ENCODE results near the gene RFTN1. TPM values are rescaled to one million over a fixed set of nuclear protein-coding genes. Genes with fewer than 3 reads are reported as not detected.

RFTN1 gene
- total RNA-seq, 3 donors from 2014 or later (not counting 1 experiment from before 2014, with no cell fraction given) = 112 to 135 (median 115) TPM

DNA sequence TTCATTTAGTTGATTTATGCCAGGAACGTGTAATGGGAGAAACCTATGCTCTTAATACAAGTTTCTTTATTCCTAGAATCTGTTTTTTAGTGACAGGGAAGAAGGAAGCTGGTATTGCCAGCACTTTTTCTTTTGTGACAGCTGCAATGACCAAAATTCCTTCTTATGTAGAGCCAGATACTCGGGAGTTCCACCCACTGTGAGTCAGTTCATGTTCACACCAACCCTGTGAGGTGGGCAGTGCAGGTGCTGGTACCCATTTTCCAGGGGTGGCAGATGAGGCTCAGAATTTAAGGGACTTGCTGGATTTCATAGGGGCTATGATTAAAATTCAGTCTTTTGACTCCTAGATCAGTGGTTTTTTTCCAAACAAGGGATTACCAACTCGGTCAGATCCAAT, 213.8 kb downstream of the RFTN1 start:
- Mint-ChIP-seq H3K9me3 (no peaks in the 10 kb centered on the region), H3K4me3 (peak overlapping the region; percentile 96), H3K27ac (peak overlapping the region; percentile 95 to 98), H3K27me3 (ENCODE audit: low read depth in 2 of 2) (no peaks in the 10 kb centered on the region), H3K4me1 (peaks cover 65 to 85% of the 10 kb centered on the region in 2 donors), H3K36me3 (peaks cover 28% of the 10 kb centered on the region)
- no peaks in the 10 kb centered on the region for H3K27me3 ChIP-seq (ENCODE audit: control insufficient read depth, insufficient read depth, low read length)
- H3K4me1 ChIP-seq (ENCODE audit: control insufficient read depth, insufficient read depth, low read length) = peaks cover 40% of the 10 kb centered on the region
- H3K27ac ChIP-seq (ENCODE audit: low read length) = peak overlapping the region; percentile 83
- peaks cover 44% of the 10 kb centered on the region for H3K36me3 ChIP-seq (ENCODE audit: control insufficient read depth, insufficient read depth, low read length)
- intact Hi-C loops (cut with micrococcal nuclease) = loop anchor here (2.0 to 10.0 kb wide), 6 partner anchors 13 to 855 kb away; no protein-coding TSS in a partner anchor
- ATAC-seq (no peak), DNase-seq (peak in 1 of 2 donors; percentile 32)
- WGBS (ENCODE audit: insufficient coverage) = 21% methylated on average over 1 of the region's 3 CpGs
- H3K4me3 ChIP-seq (ENCODE audit: low read length) = no peak overlapping the region
- no peaks in the 10 kb centered on the region for H3K9me3 ChIP-seq (ENCODE audit: control insufficient read depth, insufficient read depth, low read length)
- TF ChIP-seq, protein P1, sequence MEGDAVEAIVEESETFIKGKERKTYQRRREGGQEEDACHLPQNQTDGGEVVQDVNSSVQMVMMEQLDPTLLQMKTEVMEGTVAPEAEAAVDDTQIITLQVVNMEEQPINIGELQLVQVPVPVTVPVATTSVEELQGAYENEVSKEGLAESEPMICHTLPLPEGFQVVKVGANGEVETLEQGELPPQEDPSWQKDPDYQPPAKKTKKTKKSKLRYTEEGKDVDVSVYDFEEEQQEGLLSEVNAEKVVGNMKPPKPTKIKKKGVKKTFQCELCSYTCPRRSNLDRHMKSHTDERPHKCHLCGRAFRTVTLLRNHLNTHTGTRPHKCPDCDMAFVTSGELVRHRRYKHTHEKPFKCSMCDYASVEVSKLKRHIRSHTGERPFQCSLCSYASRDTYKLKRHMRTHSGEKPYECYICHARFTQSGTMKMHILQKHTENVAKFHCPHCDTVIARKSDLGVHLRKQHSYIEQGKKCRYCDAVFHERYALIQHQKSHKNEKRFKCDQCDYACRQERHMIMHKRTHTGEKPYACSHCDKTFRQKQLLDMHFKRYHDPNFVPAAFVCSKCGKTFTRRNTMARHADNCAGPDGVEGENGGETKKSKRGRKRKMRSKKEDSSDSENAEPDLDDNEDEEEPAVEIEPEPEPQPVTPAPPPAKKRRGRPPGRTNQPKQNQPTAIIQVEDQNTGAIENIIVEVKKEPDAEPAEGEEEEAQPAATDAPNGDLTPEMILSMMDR (IDR thresholded peaks at IDR 0.05) = no peak

DNA sequence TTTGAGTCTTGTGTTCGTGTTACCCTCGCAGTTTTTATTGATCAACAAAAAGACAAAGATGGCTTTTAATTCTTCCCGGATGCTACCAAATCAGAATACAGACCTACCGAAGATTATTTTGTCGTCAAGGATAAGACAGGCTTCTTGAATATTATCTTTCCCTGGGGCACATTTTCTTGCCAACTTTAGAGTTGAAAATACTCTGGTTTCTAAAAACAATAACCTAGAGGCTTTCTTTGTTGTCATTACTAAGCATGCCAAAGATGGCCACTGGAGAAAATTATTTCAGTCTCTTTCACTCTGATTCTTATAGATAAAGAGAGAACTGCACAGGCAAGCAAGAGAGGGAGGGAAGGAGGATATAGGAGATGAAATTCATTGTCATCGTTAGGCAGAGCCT, 214.6 kb downstream of the RFTN1 start:
- Mint-ChIP-seq H3K4me1 (peaks cover 58 to 84% of the 10 kb centered on the region in 2 donors), H3K9me3 (no peaks in the 10 kb centered on the region), H3K27me3 (ENCODE audit: low read depth in 2 of 2) (no peaks in the 10 kb centered on the region), H3K27ac (peak overlapping the region; percentile 95 to 98), H3K36me3 (peaks cover 24% of the 10 kb centered on the region), H3K4me3 (no peak overlapping the region)
- H3K27me3 ChIP-seq (ENCODE audit: control insufficient read depth, insufficient read depth, low read length) = no peaks in the 10 kb centered on the region
- intact Hi-C loops (cut with micrococcal nuclease) = no loop called here
- WGBS (ENCODE audit: insufficient coverage) = 96% methylated on average over 6 of the region's 6 CpGs
- no peak overlapping the region for H3K27ac ChIP-seq (ENCODE audit: low read length)
- peaks cover 37% of the 10 kb centered on the region for H3K4me1 ChIP-seq (ENCODE audit: control insufficient read depth, insufficient read depth, low read length)
- no peak overlapping the region for H3K4me3 ChIP-seq (ENCODE audit: low read length)
- H3K9me3 ChIP-seq (ENCODE audit: control insufficient read depth, insufficient read depth, low read length) = no peaks in the 10 kb centered on the region
- TF ChIP-seq, protein P1 (IDR thresholded peaks at IDR 0.05) = no peak
- H3K36me3 ChIP-seq (ENCODE audit: control insufficient read depth, insufficient read depth, low read length) = peaks cover 35% of the 10 kb centered on the region
- DNase-seq (no peak), ATAC-seq (no peak)

DNA sequence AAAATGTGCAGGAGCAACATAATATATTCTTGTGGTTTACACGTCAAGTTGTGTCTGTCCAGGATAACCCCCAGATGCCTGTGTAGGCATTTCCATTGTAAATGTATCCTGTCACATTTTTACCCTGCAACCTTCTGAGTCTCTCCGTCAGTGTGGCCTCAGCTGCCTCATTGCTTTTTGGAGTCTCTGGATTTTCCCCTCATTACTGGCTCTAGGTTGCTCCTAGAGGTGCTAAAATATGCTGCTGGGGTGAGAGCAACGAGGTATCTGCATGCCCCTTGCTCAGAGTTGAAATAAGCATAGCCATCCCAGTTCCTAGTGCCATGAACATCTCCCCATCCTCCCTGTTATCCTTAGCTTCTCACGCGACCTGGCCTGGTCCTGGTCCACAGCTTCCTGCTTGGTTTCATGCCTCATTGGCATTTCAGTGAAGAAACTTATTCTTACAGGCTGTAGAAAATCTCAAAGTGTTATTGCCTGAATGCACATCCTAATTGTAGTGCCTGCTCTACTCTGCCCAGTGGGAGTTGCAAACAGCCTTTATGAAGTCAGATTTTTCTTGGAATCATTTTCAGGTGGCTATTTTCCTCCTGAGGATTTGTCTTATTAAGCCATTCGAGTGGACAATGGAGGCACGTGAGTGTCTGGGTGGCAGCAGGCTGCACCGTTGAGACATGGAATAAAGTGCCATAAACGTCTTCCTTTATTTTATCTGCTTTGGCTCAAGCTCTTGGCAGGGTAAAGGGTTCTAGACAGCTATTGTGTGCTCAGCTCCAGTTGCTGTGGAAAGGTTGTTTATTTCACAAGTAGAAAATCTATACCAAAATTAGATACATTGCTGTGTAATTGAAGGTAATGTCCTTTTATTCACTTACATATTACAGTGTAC, 215.3 kb downstream of the RFTN1 start:
- Mint-ChIP-seq H3K27ac (peak overlapping the region; percentile 95 to 98), H3K9me3 (no peaks in the 10 kb centered on the region), H3K36me3 (peaks cover 28% of the 10 kb centered on the region), H3K4me3 (no peak overlapping the region), H3K27me3 (ENCODE audit: low read depth in 2 of 2) (no peaks in the 10 kb centered on the region), H3K4me1 (peaks cover 55 to 86% of the 10 kb centered on the region in 2 donors)
- no peaks in the 10 kb centered on the region for H3K27me3 ChIP-seq (ENCODE audit: control insufficient read depth, insufficient read depth, low read length)
- no peak for ATAC-seq
- peak in 1 of 2 donors; percentile 55 for DNase-seq
- TF ChIP-seq, protein P1 (IDR thresholded peaks at IDR 0.05) = no peak
- H3K4me3 ChIP-seq (ENCODE audit: low read length) = no peak overlapping the region
- intact Hi-C loops (cut with micrococcal nuclease) = no loop called here
- no peaks in the 10 kb centered on the region for H3K9me3 ChIP-seq (ENCODE audit: control insufficient read depth, insufficient read depth, low read length)
- H3K4me1 ChIP-seq (ENCODE audit: control insufficient read depth, insufficient read depth, low read length) = peaks cover 37% of the 10 kb centered on the region
- 79% methylated on average over 9 of the region's 9 CpGs for WGBS (ENCODE audit: insufficient coverage)
- peaks cover 34% of the 10 kb centered on the region for H3K36me3 ChIP-seq (ENCODE audit: control insufficient read depth, insufficient read depth, low read length)
- H3K27ac ChIP-seq (ENCODE audit: low read length) = no peak overlapping the region
